NB4 (cell line): ENCODE results near the gene LSG1.

Experiments
- CTCF ChIP-seq: IDR thresholded peaks from one replicate; pipeline ENCODE4 v1.5.1; 2012; ENCODE audit warnings: low read depth, low read length
- POLR2A ChIP-seq: IDR thresholded peaks from 2 replicates; pipeline ENCODE4 v1.6.1; 2011; ENCODE audit warnings: mild to moderate bottlenecking; ENCODE audit not compliant: insufficient read length; ENCODE audit errors: extremely low read depth

GRCh38 chr3:194714564-194714963 is 42.6 kb upstream of the LSG1 start:
- TF ChIP-seq CTCF (no peak), POLR2A (no peak)
